ENCODE results near the gene TDRD6. TPM values are rescaled to one million over a fixed set of nuclear protein-coding genes. Genes with fewer than 3 reads are reported as not detected.

TDRD6 gene, protein sequence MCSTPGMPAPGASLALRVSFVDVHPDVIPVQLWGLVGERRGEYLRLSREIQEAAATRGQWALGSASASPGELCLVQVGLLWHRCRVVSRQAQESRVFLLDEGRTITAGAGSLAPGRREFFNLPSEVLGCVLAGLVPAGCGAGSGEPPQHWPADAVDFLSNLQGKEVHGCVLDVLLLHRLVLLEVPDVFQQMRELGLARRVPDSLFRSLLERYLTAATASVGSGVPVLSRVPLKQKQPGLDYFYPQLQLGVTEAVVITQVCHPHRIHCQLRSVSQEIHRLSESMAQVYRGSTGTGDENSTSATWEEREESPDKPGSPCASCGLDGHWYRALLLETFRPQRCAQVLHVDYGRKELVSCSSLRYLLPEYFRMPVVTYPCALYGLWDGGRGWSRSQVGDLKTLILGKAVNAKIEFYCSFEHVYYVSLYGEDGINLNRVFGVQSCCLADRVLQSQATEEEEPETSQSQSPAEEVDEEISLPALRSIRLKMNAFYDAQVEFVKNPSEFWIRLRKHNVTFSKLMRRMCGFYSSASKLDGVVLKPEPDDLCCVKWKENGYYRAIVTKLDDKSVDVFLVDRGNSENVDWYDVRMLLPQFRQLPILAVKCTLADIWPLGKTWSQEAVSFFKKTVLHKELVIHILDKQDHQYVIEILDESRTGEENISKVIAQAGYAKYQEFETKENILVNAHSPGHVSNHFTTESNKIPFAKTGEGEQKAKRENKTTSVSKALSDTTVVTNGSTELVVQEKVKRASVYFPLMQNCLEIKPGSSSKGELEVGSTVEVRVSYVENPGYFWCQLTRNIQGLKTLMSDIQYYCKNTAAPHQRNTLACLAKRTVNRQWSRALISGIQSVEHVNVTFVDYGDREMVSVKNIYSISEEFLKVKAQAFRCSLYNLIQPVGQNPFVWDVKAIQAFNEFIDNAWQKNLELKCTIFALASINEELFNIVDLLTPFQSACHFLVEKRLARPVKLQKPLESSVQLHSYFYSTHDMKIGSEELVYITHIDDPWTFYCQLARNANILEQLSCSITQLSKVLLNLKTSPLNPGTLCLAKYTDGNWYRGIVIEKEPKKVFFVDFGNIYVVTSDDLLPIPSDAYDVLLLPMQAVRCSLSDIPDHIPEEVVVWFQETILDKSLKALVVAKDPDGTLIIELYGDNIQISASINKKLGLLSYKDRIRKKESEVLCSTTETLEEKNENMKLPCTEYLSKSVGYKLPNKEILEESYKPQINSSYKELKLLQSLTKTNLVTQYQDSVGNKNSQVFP (N-terminal part only)
- total RNA-seq (ENCODE audit: unreplicated experiment) = 0.21 TPM
- long read RNA-seq = 0 reads

DNA sequence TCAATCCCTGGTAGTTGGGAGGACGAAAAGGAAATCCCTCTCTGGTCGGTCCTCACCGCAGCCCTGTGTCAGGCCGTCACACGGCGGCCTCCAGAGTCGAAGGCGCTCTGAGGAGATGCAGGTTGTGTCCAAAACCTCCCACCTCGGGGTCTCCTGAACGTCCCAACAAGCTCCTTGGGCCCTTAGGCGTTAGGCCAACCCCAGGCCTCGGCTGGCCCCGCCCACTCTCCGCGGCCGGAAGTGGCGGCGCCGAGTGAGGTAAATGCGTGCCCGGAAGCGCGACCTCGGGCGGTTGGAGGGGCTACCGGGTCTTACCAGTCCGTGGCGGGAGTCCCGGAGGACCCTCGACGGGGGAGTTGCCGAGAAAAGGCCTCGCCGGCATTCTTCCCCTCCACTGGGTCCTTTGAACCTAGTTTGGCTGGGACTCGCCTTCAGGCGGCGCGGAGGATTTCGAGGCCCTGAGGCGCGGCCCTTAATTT lies at the start of gene TDRD6:
Gene TDRD6, plus strand, starts transcription at position 267 of the 479 bp plus-strand sequence. CDS start 244 bp downstream, outside the sequence.
- H3K4me1 Mint-ChIP-seq (ENCODE audit: unreplicated experiment) = no peaks in the 10 kb centered on the region
- no peak within 1 kb of the TSS for H3K4me3 Mint-ChIP-seq (ENCODE audit: unreplicated experiment)
- no peak within 1 kb of the TSS for H3K27ac Mint-ChIP-seq (ENCODE audit: unreplicated experiment)
- DNase-seq (ENCODE audit: low spot score) = no peak
- TF ChIP-seq, protein P1, sequence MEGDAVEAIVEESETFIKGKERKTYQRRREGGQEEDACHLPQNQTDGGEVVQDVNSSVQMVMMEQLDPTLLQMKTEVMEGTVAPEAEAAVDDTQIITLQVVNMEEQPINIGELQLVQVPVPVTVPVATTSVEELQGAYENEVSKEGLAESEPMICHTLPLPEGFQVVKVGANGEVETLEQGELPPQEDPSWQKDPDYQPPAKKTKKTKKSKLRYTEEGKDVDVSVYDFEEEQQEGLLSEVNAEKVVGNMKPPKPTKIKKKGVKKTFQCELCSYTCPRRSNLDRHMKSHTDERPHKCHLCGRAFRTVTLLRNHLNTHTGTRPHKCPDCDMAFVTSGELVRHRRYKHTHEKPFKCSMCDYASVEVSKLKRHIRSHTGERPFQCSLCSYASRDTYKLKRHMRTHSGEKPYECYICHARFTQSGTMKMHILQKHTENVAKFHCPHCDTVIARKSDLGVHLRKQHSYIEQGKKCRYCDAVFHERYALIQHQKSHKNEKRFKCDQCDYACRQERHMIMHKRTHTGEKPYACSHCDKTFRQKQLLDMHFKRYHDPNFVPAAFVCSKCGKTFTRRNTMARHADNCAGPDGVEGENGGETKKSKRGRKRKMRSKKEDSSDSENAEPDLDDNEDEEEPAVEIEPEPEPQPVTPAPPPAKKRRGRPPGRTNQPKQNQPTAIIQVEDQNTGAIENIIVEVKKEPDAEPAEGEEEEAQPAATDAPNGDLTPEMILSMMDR (IDR thresholded peaks at IDR 0.05; ENCODE audit: unreplicated experiment) = no peak
- H3K27me3 Mint-ChIP-seq (ENCODE audit: unreplicated experiment) = peaks cover 4% of the 10 kb centered on the region
- no peaks in the 10 kb centered on the region for H3K36me3 Mint-ChIP-seq (ENCODE audit: low read depth, unreplicated experiment)
- H3K9me3 Mint-ChIP-seq (ENCODE audit: unreplicated experiment) = no peaks in the 10 kb centered on the region

DNA sequence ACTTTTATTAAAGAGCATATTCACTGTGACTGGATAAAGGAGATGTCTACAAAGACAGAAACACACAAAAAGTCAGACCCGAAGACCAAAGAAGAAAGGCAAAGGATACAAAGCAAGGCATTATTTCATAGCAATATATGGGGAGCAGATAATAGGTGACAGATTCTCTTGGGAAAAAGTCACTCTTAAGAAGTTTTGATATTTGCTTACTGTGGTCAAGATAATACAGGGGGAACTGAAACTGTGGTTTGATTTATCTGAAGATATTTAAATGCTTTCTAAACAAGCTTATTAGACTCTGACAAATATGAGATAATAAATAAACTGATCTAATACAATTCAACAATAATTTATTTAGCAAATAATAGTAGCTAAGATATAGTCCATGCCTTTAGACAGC lies 49.8 kb upstream of the TDRD6 start:
- DNase-seq (ENCODE audit: low spot score) = no peak
- no peaks in the 10 kb centered on the region for H3K9me3 Mint-ChIP-seq (ENCODE audit: unreplicated experiment)
- TF ChIP-seq, protein P1 (IDR thresholded peaks at IDR 0.05; ENCODE audit: unreplicated experiment) = no peak
- H3K27me3 Mint-ChIP-seq (ENCODE audit: unreplicated experiment) = no peaks in the 10 kb centered on the region
- H3K4me1 Mint-ChIP-seq (ENCODE audit: unreplicated experiment) = no peaks in the 10 kb centered on the region
- no peaks in the 10 kb centered on the region for H3K36me3 Mint-ChIP-seq (ENCODE audit: low read depth, unreplicated experiment)
- H3K27ac Mint-ChIP-seq (ENCODE audit: unreplicated experiment) = no peak overlapping the region
- no peak overlapping the region for H3K4me3 Mint-ChIP-seq (ENCODE audit: unreplicated experiment)

DNA sequence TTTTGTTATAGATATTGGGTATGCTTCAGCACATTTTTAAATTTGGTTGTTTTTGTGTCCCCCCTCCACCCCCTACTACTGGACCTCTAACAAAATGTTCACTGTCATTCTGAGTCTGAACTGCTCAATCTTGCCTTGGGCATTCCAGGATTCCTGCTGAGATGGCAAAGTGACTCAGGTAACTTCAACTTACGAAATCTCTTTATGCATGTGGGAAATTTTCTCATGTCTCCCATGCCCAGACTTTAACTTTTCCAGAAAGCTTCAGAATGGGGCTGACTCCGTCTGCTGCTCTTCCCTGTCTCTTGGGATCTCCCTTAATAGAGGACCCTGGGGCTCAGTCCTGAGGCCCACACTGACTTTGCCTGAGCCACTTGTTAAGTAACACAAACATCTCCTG lies 49.0 kb upstream of the TDRD6 start:
- H3K4me1 Mint-ChIP-seq (ENCODE audit: unreplicated experiment) = no peaks in the 10 kb centered on the region
- H3K27me3 Mint-ChIP-seq (ENCODE audit: unreplicated experiment) = no peaks in the 10 kb centered on the region
- TF ChIP-seq, protein P1 (IDR thresholded peaks at IDR 0.05; ENCODE audit: unreplicated experiment) = no peak
- H3K36me3 Mint-ChIP-seq (ENCODE audit: low read depth, unreplicated experiment) = no peaks in the 10 kb centered on the region
- no peak for DNase-seq (ENCODE audit: low spot score)
- H3K4me3 Mint-ChIP-seq (ENCODE audit: unreplicated experiment) = no peak overlapping the region
- H3K27ac Mint-ChIP-seq (ENCODE audit: unreplicated experiment) = no peak overlapping the region
- no peaks in the 10 kb centered on the region for H3K9me3 Mint-ChIP-seq (ENCODE audit: unreplicated experiment)

DNA sequence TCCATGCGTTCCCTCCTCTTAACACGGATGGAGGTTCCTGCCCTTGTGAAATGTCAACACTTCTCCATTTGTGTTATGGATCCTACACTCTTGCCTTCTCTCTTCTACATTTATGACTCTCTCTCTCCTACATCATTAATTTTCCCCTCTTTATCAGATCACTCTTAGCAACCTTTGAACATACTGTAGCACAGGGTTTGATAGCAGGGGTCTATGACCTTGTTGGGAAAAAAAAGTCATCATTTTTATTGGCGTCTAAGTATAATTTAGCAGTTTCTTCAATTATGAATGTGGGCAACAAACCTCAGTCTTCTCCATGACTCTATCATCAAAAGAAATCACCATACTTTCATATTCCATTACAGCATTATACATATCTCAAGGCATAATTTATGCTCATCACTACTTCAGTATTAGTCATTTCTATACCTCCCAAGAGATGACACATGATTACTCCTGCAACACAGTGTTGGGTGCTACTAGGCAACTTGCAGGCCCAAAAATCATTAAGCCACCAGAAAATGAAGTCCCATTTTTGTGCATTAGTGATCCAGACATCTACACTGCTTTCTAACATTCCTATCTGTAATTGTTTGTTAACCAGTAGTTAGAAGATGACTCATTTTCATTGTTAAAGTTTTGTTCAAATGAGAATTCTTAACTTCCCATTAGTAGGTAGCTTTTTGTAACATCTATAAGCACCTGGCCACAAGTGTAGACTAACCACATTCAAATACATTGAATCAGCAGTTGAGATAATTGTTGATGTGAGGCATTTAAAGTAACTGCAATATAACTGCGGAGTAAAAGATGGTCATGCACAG lies 44.5 kb upstream of the TDRD6 start:
- TF ChIP-seq, protein P1 (IDR thresholded peaks at IDR 0.05; ENCODE audit: unreplicated experiment) = no peak
- H3K4me1 Mint-ChIP-seq (ENCODE audit: unreplicated experiment) = no peaks in the 10 kb centered on the region
- peaks cover 1% of the 10 kb centered on the region for H3K27me3 Mint-ChIP-seq (ENCODE audit: unreplicated experiment)
- H3K27ac Mint-ChIP-seq (ENCODE audit: unreplicated experiment) = no peak overlapping the region
- no peaks in the 10 kb centered on the region for H3K9me3 Mint-ChIP-seq (ENCODE audit: unreplicated experiment)
- no peaks in the 10 kb centered on the region for H3K36me3 Mint-ChIP-seq (ENCODE audit: low read depth, unreplicated experiment)
- H3K4me3 Mint-ChIP-seq (ENCODE audit: unreplicated experiment) = no peak overlapping the region
- no peak for DNase-seq (ENCODE audit: low spot score)
